ENCODE measurements around the gene HBD.
"Not testable (repeated sequence)": the region's sequence is repeated elsewhere in the genome, so short reads cannot be mapped to it uniquely, and the experiment has no call there.

The HBD gene

DNA sequence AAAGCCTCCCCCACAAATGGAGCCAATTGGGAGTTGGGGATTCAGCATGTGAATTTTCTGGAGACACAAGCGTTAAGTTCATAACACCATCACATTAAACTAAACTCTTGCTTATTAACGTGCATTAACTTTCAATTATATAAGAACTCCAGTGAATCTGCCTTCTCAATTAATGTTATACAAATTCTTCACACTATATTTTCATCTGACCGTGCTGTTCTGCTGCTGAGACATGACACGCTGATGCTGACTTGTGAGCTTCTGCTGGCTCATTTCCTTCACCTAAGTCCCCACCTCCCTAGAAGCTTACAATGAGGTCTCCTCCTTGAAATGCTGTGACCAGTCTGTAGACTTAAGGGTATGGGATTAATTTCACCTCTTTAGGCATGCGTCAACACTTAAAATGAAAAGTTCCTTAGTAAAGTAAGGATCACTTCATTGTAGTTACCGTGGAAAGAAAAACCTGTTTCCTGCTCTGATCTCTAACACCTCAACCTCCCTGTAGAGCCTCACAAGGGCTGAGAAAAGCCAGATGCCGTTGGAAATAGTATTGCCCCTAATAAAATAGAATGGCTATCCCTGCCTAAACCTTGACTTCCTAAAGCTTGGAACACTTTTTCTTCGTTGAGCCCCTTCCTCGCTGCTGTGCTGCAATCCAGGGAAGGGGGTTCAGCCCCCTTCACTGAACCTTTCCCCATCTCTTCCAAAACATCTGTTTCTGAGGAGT, 18.1 kb upstream of the HBD start:
- no peak for DNase-seq

DNA sequence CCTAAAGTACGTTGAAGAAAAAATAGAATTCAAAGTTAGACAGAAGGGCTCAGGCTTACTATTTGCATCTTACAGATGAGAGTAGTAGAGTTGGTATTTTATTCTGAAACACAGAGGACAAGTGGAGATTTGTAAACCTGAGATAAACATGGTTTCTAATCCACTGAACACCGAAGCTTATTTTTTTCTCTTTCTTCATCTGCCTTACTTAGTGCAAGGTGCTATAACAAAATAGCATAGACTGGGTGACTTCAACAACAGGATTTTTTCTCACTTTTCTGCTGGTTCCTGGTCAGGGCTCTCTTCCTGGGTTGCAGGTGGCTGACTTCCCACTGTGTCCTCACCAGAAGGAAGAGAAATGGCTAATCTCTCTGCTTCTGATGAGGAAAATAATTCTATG, 17.5 kb upstream of the HBD start:
- no peak for DNase-seq

GRCh38 chr11:5250543-5251204, 16.4 kb upstream of the HBD start:
- no peak for DNase-seq

GRCh38 chr11:5249807-5250396, 15.6 kb upstream of the HBD start, which contains the start of gene HBG1:
Gene HBG1 (minus strand): TSS chr11:5249857. CDS start chr11:5249804, 53 bp downstream.
- DNase-seq = not testable (repeated sequence)

- DNase-seq = not testable (repeated sequence)
These were observed 14.2 kb upstream of the HBD start for GRCh38 chr11:5248498-5248897.

DNA sequence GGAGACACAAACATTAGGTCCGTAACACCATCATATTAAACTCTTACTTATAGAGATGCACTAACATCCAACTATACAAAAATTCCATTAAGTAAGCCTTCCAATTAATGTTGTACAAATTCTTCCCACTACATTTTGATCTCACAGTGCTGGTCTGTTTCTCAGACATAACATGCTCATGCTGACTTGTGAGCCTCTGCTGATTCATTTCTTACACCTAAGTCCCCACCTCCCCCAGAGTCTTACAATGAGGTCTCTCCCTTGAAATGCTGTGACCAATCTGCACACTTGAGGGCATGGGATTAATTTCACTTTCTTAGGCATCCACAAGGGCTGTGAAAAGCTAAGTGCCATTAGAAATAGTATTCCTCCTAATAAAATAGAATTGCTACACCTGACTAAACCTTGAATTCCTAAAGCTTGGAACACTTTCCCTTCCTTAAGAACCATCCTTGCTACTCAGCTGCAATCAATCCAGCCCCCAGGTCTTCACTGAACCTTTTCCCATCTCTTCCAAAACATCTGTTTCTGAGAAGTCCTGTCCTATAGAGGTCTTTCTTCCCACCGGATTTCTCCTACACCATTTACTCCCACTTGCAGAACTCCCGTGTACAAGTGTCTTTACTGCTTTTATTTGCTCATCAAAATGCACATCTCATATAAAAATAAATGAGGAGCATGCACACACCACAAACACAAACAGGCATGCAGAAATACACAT, 13.3 kb upstream of the HBD start:
- DNase-seq = no peak

GRCh38 chr11:5246772-5247471, 12.6 kb upstream of the HBD start:
- no peak for DNase-seq

- no peak for DNase-seq
These were observed 10.9 kb upstream of the HBD start for GRCh38 chr11:5245155-5245554.

GRCh38 chr11:5243816-5244180, 9.5 kb upstream of the HBD start:
- DNase-seq = peak; percentile 40

- peak; percentile 55 for DNase-seq
These were observed 8.9 kb upstream of the HBD start for GRCh38 chr11:5242933-5243815.

- DNase-seq = peak; percentile 43
These were observed 7.9 kb upstream of the HBD start for GRCh38 chr11:5242208-5242607.

GRCh38 chr11:5241458-5241857, 7.2 kb upstream of the HBD start:
- DNase-seq = no peak

GRCh38 chr11:5240458-5240857, 6.2 kb upstream of the HBD start:
- DNase-seq = no peak

DNA sequence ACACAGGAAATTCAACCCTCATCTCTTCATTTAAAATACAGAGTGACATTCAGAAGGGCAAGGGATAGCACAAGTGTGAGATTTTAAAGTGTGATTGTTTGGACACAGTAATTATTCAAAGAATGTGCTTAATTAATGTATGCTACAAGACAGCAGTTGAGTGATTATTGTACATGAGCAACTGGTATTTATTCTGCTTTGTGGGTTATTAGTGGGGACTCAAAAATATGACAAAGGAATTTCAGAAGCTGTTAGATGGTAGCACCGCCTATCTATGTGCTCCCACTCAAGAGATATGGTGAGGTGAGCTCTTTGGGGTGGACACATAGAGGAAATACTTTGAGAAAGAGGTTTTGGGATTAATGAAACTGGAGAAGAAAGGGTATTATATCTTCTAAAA, 5.8 kb upstream of the HBD start:
- peak; percentile 13 for DNase-seq

GRCh38 chr11:5239046-5239445, 4.8 kb upstream of the HBD start:
- DNase-seq = peak; percentile 17

DNA sequence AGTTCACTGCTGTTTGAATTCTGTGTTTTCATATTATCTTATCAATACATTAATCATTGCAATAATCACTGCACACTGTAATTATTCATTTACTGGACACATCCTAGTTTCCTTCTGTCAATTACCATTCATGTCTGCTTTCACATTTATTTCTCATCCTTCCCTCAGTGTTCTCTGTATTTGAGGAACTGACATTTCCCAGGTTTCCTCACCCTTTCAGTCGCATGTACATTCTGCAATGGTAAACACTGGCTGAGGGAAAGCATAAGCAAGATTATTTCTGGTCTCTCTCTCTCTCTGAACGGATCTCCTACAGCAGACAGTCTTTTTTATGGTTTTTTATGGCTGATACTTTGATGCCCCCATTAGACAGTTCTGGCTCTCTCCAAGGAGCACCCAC, 4.2 kb upstream of the HBD start:
- DNase-seq = peak; percentile 14

GRCh38 chr11:5237420-5237819, 3.1 kb upstream of the HBD start:
- no peak for DNase-seq

DNA sequence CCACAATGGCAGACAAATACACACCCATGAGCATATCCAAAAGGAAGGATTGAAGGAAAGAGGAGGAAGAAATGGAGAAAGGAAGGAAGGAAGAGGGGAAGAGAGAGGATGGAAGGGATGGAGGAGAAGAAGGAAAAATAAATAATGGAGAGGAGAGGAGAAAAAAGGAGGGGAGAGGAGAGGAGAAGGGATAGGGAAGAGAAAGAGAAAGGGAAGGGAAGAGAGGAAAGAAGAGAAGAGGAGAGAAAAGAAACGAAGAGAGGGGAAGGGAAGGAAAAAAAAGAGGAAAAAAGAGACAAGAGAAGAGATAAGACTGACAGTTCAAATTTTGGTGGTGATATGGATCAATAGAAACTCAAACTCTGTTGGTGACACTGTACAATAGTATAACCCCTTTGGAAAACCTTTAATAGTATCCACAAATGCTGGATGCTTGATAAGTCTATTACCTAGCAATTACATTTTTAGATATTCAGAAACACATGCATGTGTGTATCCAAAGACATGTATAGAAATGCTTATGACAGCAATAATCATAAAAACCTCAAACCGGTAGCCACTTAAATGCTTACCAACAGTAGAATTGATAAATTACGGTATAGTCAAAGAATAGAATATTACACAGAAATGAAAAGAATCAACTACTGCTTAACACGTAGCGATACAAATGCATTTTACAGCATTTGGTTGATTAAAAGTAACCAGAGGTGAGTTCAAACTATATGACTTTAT, 1.2 kb upstream of the HBD start:
- no peak for DNase-seq

GRCh38 chr11:5233307-5233706, 976 bp downstream of the HBD start:
- DNase-seq = no peak

GRCh38 chr11:5232821-5233220, 1.5 kb downstream of the HBD start:
- peak; percentile 60 for DNase-seq

DNA sequence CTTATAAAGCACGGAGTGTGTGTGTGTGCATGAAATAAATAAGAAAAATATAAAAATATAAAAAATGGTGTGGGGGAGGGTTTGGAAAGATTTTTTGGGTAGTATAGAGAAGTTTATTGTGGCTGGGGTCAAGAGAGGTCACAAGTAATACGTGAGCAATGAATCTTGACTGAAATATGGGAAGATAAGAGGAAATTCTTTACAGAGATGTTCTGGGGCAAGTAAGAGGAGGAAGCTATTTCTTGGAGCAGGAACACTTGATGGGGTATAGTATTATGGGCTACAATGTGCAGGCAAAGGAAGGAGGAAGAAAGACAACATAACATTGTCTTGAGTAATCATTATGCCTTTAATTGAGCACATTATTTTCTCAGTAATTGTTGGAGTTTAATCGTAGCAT, 2.1 kb downstream of the HBD start:
- DNase-seq = no peak
